HepG2 (cell line): ENCODE measurements around the gene GPR139. TPM values are rescaled to one million over a fixed set of nuclear protein-coding genes. Genes with fewer than 3 reads are reported as not detected.
A peak's percentile ranks its signal among the peaks of the same experiment; 100 is the strongest.

ENCODE experiments used
- ATAC-seq: fragments of 200-7000 bp; cut with Tn5 transposase; 3 replicates; pipeline ENCODE4 v1.9.1; 2020; ENCODE audit warnings: mild to moderate bottlenecking, moderate library complexity
- BruUV-seq: library from RNA; stranded (reverse); fragments of 400-500 nt; replicated peaks from 2 replicates; lab custom pipeline; 2021; lab: Mats Ljungman, UMichigan
- CTCF ChIA-PET: fragments of 300-600 bp; formaldehyde crosslinking; extraction: SDS; loops from one replicate; lab custom pipeline; 2021; ENCODE audit warnings: low total read pairs, inconsistent platforms, low intra/inter-chr PET ratio; lab: Yijun Ruan, JAX
- POLR2A ChIA-PET: fragments of 350-600 bp; sonication (Branson Sonifier 250); formaldehyde crosslinking; loops from one replicate; lab custom pipeline; 2020; ENCODE audit warnings: antibody characterized with exemption, inconsistent platforms; lab: Yijun Ruan, JAX
- DNase-seq: peaks from one replicate; pipeline ENCODE4 v3.0.0-alpha.2; 2015; ENCODE audit warnings: low spot score
- FAIRE-seq: peaks from 3 replicates; lab custom pipeline; 2011; peaks lifted over from hg19 to GRCh38; lab: Jason Lieb, UNC
- H2AFZ ChIP-seq: one replicate; pipeline ENCODE4 v1.6.1; 2011; ENCODE audit warnings: low read length, inconsistent platforms
- H3K27ac ChIP-seq: fragments of 300-600 bp; 3 replicates; pipeline ENCODE4 v1.8.0; 2011; ENCODE audit warnings: mixed run types, mild to moderate bottlenecking, mixed read lengths, low read length, inconsistent platforms; ENCODE audit not compliant: insufficient read depth; ENCODE audit errors: extremely low read length
- H3K27me3 ChIP-seq, 2 experiments: fragments of 200-600 bp in 1 of 2; 2 replicates in 1 of 2; 3 replicates in 1 of 2; pipeline versions ENCODE4 v1.6.0 to v1.8.0; 2011; ENCODE audit warnings: low read length in 2 of 2, mild to moderate bottlenecking in 2 of 2, moderate library complexity in 2 of 2, inconsistent platforms in 1 of 2; ENCODE audit not compliant: insufficient read depth in 2 of 2, control insufficient read depth in 1 of 2
- H3K36me3 ChIP-seq, 2 experiments: fragments of 200-600 bp in 1 of 2; replicated peaks in 1 of 2; 2 replicates in 1 of 2; 3 replicates in 1 of 2; pipeline versions ENCODE4 v1.5.1 to v1.8.0; 2011; ENCODE audit warnings: low read length in 2 of 2, inconsistent platforms in 1 of 2; ENCODE audit not compliant: insufficient read depth in 2 of 2, control insufficient read depth in 1 of 2
- H3K4me1 ChIP-seq: 2 replicates; pipeline ENCODE4 v1.5.1; 2012; ENCODE audit warnings: low read length, inconsistent platforms; ENCODE audit not compliant: insufficient read depth
- H3K4me2 ChIP-seq: 2 replicates; pipeline ENCODE4 v1.6.0; 2011; ENCODE audit warnings: low read depth, low read length, inconsistent platforms
- H3K4me3 ChIP-seq, 3 experiments: fragments of 200-600 bp in 1 of 3; sonication (generic), shearing (Covaris generic) in 1 of 3; replicated peaks in 1 of 3; 2 replicates each; pipeline ENCODE4 v1.5.1; 2011 to 2016; ENCODE audit warnings: low read length in 3 of 3, inconsistent platforms in 2 of 3, low read depth in 2 of 3, mild to moderate bottlenecking in 2 of 3, control low read depth in 1 of 3, mixed read lengths in 1 of 3; ENCODE audit not compliant: insufficient read depth in 1 of 3
- H3K79me2 ChIP-seq: one replicate; pipeline ENCODE4 v1.6.1; 2011; ENCODE audit warnings: low read length, inconsistent platforms; ENCODE audit not compliant: insufficient read depth
- H3K9ac ChIP-seq: 2 replicates; pipeline ENCODE4 v1.6.0; 2011; ENCODE audit warnings: mild to moderate bottlenecking, low read depth, low read length, inconsistent platforms; ENCODE audit not compliant: insufficient read depth
- H3K9me3 ChIP-seq: 2 replicates; pipeline ENCODE4 v1.5.1; 2012; ENCODE audit warnings: mild to moderate bottlenecking, low read length
- H4K20me1 ChIP-seq: 2 replicates; pipeline ENCODE4 v1.6.0; 2011; ENCODE audit warnings: inconsistent platforms, mild to moderate bottlenecking, low read length, moderate library complexity; ENCODE audit not compliant: insufficient read depth
- ATF7 ChIP-seq, 2 experiments: fragments of 450-650 bp in 1 of 2; sonication (generic) in 1 of 2; formaldehyde crosslinking in 1 of 2; IDR thresholded peaks; 2 replicates each; pipeline versions ENCODE4 v1.4.0 to v1.6.1; 2016 to 2020; ENCODE audit warnings: antibody characterized with exemption in 1 of 2, mild to moderate bottlenecking in 1 of 2, missing genetic modification reagents in 1 of 2
- CAMTA2 ChIP-seq: sonication (generic); formaldehyde crosslinking; IDR thresholded peaks from 2 replicates; pipeline ENCODE4 v1.4.0; 2020; ENCODE audit warnings: mild to moderate bottlenecking, missing genetic modification reagents, borderline replicate concordance
- GZF1 ChIP-seq: sonication (generic); formaldehyde crosslinking; IDR thresholded peaks from 2 replicates; pipeline ENCODE4 v1.5.1; 2020; ENCODE audit warnings: mild to moderate bottlenecking, missing genetic modification reagents
- KLF12 ChIP-seq: sonication (generic); formaldehyde crosslinking; IDR thresholded peaks from 2 replicates; pipeline ENCODE4 v1.4.0; 2020; ENCODE audit warnings: missing genetic modification reagents, borderline replicate concordance
- ZBTB8A ChIP-seq: sonication (generic); formaldehyde crosslinking; IDR thresholded peaks from 2 replicates; pipeline ENCODE4 v1.4.0; 2020; ENCODE audit warnings: mild to moderate bottlenecking, low read depth, missing genetic modification reagents, borderline replicate concordance
- ZNF354B ChIP-seq: sonication (generic); formaldehyde crosslinking; IDR thresholded peaks from 2 replicates; pipeline ENCODE4 v1.8.0; 2022; ENCODE audit warnings: mild to moderate bottlenecking, missing genetic modification reagents
- ZNF883 ChIP-seq: sonication (generic); formaldehyde crosslinking; IDR thresholded peaks from 2 replicates; pipeline ENCODE4 v1.5.1; 2020; ENCODE audit warnings: mild to moderate bottlenecking, missing genetic modification reagents; ENCODE audit errors: not compliant biosample characterization
- WGBS: methylation state at CpG from one replicate; pipeline ENCODE4 v1.1.6; 2017; ENCODE audit warnings: low lambda C conversion rate; 5-methylcytosine and 5-hydroxymethylcytosine counted together
- in situ Hi-C: cut with HindIII; loops from 2 replicates; pipeline ENCODE4 v1.10.0; 2017; ENCODE audit warnings: low pct_unique_long_range_greater_than_20kb; ENCODE audit not compliant: extremely low pct_ligation_motif_present
- intact Hi-C: fragments of 100-400 bp; cut with micrococcal nuclease; formaldehyde crosslinking; loops from one replicate; pipeline ENCODE4 v1.10.0; 2022; ENCODE audit not compliant: unreplicated experiment
- polyA plus RNA-seq, 8 experiments: library from polyadenylated mRNA; depleted of rRNA in 3 of 8; stranded (reverse) in 7 of 8; unstranded in 1 of 8; fragments of >200 nt; fragmentation: Illumina TruSeq in 4 of 8; extraction: Trizol in 4 of 8; gene quantifications; 2 replicates each; pipeline versions ENCODE4 v1.2.1 to v1.2.3, GENCODE V29; 2011 to 2016; ENCODE audit warnings: low read depth in 4 of 8, missing spikeins in 1 of 8, mixed read lengths in 1 of 8; ENCODE audit not compliant: insufficient read depth in 1 of 8
- total RNA-seq, 5 experiments: library from RNA; depleted of rRNA; stranded (reverse); fragments of >200 nt; fragmentation: Illumina TruSeq; extraction: Trizol; gene quantifications; 2 replicates each; pipeline ENCODE4 v1.2.3, GENCODE V29; 2016; ENCODE audit warnings: low read depth in 1 of 5

Gene GPR139
- total and polyA plus RNA-seq, 2 of the 13 experiments (the other 11 are each of a cell fraction or from before 2014, with no cell fraction given): not detected

DNA sequence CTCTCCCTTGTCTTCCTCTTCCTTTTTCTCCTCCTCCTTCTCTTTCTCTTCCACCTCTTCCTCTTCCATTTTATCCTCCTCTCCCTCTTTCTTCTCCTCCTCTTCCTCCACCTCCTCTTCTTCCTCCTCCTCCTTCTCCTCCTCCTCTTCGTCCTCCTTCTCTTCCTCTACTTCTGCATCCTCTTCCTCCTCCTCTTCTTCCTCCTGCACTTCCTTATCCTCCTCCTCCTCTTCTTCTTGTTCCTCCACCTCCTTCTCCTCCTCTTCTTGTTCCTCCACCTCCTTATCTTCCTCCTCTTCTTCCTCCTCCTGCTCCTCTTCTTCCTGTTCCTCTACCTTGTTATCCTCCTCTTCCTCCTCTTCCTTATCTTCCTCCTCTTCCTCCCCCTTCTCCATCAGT, 28.8 kb upstream of the GPR139 start (continued):
- TF ChIP-seq GZF1 (CRISPR knock-in tag) (no peak), CAMTA2 (CRISPR knock-in tag) (no peak)

DNA sequence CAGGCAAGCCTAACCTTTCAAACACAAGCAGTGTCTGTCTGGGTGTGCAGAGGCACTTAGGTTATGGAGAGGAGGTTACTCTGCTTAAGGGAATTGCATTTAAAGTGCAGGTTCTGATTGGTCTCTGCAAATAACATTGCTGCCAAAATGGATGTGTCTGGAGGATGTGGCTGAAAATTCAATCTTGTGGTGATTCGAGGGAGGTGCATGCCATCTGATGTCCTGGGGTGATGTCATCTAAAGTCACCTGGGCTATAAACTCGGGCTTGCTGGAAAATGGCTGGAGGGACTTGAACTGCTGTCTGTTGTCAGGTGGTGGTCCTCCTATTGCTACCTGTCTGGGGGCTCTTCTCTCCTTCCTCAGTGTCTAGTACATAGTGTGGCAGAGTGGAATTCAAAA, 28.3 kb upstream of the GPR139 start:
- peaks cover 0 to 5% of the 10 kb centered on the region in 2 experiments; a peak in 3 of 5 replicates for H3K27me3 ChIP-seq
- BruUV-seq: no TSS peak
- in situ Hi-C loops: no loop called here

DNA sequence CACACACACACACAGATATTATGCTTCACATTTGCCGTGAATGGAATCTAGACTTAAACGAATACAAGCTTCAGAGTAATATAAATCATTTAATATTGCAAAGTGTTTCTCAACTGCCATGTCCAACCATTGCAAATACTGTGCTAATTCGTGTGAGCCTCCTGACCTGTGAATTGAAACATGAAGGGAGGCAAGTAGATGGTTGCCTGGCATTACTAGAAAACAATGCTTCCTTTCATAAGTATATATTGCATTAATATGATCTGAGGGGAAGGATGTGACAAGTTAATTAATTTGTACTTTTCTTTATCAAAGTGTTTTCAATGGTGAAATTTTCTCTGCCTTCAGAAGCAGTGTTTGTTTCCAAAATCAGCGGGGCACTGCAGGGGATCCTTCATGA, 25.7 kb upstream of the GPR139 start:
- H3K27me3 ChIP-seq: peaks cover 0 to 8% of the 10 kb centered on the region in 2 experiments; a peak in 3 of 5 replicates
- 13% methylated on average over 4 of the region's 4 CpGs for WGBS
- H3K4me1 ChIP-seq: no peaks in the 10 kb centered on the region
- no peaks in the 10 kb centered on the region for H4K20me1 ChIP-seq
- no peaks in the 10 kb centered on the region for H3K79me2 ChIP-seq
- H3K27ac ChIP-seq: no peak overlapping the region
- no TSS peak for BruUV-seq
- no peak overlapping the region for H3K9ac ChIP-seq
- no peak for FAIRE-seq
- intact Hi-C loops: no loop called here
- no peaks in the 10 kb centered on the region for H3K9me3 ChIP-seq
- H3K36me3 ChIP-seq: no peaks in the 10 kb centered on the region
- no peak for ATAC-seq
- no peak overlapping the region for H3K4me2 ChIP-seq
- TF ChIP-seq ZBTB8A (CRISPR knock-in tag): no peak
- no peak for TF ChIP-seq ZNF354B (CRISPR knock-in tag)
- TF ChIP-seq KLF12 (CRISPR knock-in tag): no peak
- TF ChIP-seq, all 625 proteins: peak for 0
- Histone ChIP-seq H3K4me3 (no peak overlapping the region), H2AFZ (no peak overlapping the region)
- ChIA-PET POLR2A (no interaction called here), CTCF (no interaction called here)
- in situ Hi-C loops: no loop called here
- DNase-seq: no peak

More for the DNA sequence above, 28.3 kb upstream of the GPR139 start:
- no peaks in the 10 kb centered on the region for H3K79me2 ChIP-seq
- H3K9ac ChIP-seq: no peak overlapping the region
- DNase-seq: no peak
- H3K27ac ChIP-seq: no peak overlapping the region
- TF ChIP-seq ZNF883 (no peak), ATF7 (IDR thresholded peaks at IDR 0.05) (peak; percentile 61), ATF7 (CRISPR knock-in tag; IDR thresholded peaks at IDR 0.05) (no peak)
- no peak for ATAC-seq
- FAIRE-seq: no peak
- CTCF ChIA-PET: no interaction called here
- no peak overlapping the region for H3K4me3 ChIP-seq
- intact Hi-C loops: no loop called here
- no peaks in the 10 kb centered on the region for H4K20me1 ChIP-seq
- POLR2A ChIA-PET: no interaction called here
- no peak overlapping the region for H2AFZ ChIP-seq
- H3K4me2 ChIP-seq: no peak overlapping the region
- H3K36me3 ChIP-seq: no peaks in the 10 kb centered on the region
- no peaks in the 10 kb centered on the region for H3K9me3 ChIP-seq
- no peaks in the 10 kb centered on the region for H3K4me1 ChIP-seq
- 6% methylated on average over 2 of the region's 2 CpGs for WGBS
